ENCODE data around the gene ERBB4. TPM values are rescaled to one million over a fixed set of nuclear protein-coding genes. Genes with fewer than 3 reads are reported as not detected.

Gene ERBB4
- total and polyA plus RNA-seq, 10 of the 15 experiments (the other 5 are each of a cell fraction or from before 2014, with no cell fraction given): under 0.01 to 0.23 (median 0.01) TPM; not detected in 4

- no peak overlapping the region for H3K4me3 ChIP-seq
- SMC1A ChIA-PET (ENCODE audit: uncharacterized antibody, unreplicated experiment): no interaction called here
- FAIRE-seq: no peak
Measured at GRCh38 chr2:212223696-212224095, 314.9 kb downstream of the ERBB4 start.

More at GRCh38 chr2:212223696-212224095, 314.9 kb downstream of the ERBB4 start:
- DNase-seq (ENCODE audit: low read depth, low spot score) (no peak), ATAC-seq (no peak)
- BruUV-seq (replicated peaks): no TSS peak
- no peak overlapping the region for H2AFZ ChIP-seq (ENCODE audit: control insufficient read depth, low read depth, low read length)
- no peaks in the 10 kb centered on the region for H3K4me1 ChIP-seq (ENCODE audit: control insufficient read depth, insufficient read depth, low read length)
- H3K4me2 ChIP-seq (ENCODE audit: control insufficient read depth, insufficient read depth): no peak overlapping the region
- H4K20me1 ChIP-seq (ENCODE audit: control insufficient read depth, insufficient read depth): no peaks in the 10 kb centered on the region
- H3K9ac ChIP-seq (ENCODE audit: control insufficient read depth, insufficient read depth, low read length): no peak overlapping the region
- CTCF ChIA-PET: interaction anchor here (0.6 kb wide), 1 partner anchor 46 kb away, joined by 3 read pairs; no protein-coding TSS in a partner anchor
- in situ Hi-C loops (cut with MboI) (no loop called here), intact Hi-C loops (cut with micrococcal nuclease; ENCODE audit: unreplicated experiment) (no loop called here)
- no peak overlapping the region for H3K27ac ChIP-seq (ENCODE audit: control insufficient read depth, insufficient read depth)
- no peaks in the 10 kb centered on the region for H3K9me3 ChIP-seq (replicated peaks; ENCODE audit: control insufficient read depth, insufficient read depth, low read length)
- no peaks in the 10 kb centered on the region for H3K79me2 ChIP-seq (ENCODE audit: control insufficient read depth, insufficient read depth, low read length)
- TF ChIP-seq RUNX3 (IDR thresholded peaks at IDR 0.05; ENCODE audit: low read length) (no peak), PAX5 (IDR thresholded peaks at IDR 0.05; ENCODE audit: borderline replicate concordance, low read depth, low read length) (no peak), SREBF1 (IDR thresholded peaks at IDR 0.05; ENCODE audit: low read length) (no peak), CHD4 (IDR thresholded peaks at IDR 0.05) (no peak), ATF2 (IDR thresholded peaks at IDR 0.05; ENCODE audit: low read length) (no peak), ZBED1 (IDR thresholded peaks at IDR 0.05; ENCODE audit: borderline replicate concordance) (no peak), TCF3 (IDR thresholded peaks at IDR 0.05; ENCODE audit: borderline replicate concordance, insufficient read depth, low read depth, low read length) (no peak), LARP7 (IDR thresholded peaks at IDR 0.05) (no peak), SUPT20H (IDR thresholded peaks at IDR 0.05; ENCODE audit: borderline replicate concordance, control insufficient read depth, low read depth, low read length) (no peak), ZNF592 (IDR thresholded peaks at IDR 0.05) (no peak), NBN (IDR thresholded peaks at IDR 0.05) (no peak)
- WGBS (ENCODE audit: insufficient coverage, insufficient replicate concordance, low lambda C conversion rate, missing lambda C conversion rate): 41% methylated on average over 2 of the region's 2 CpGs
- no peaks in the 10 kb centered on the region for H3K27me3 ChIP-seq (replicated peaks in 1 of 2; ENCODE audit: control insufficient read depth in 2 of 2, insufficient read depth in 2 of 2, low read length in 1 of 2)
- RAD21 ChIA-PET (ENCODE audit: unreplicated experiment): no interaction called here
- POLR2A ChIA-PET: no interaction called here
- H3K36me3 ChIP-seq (ENCODE audit: control insufficient read depth in 2 of 2, insufficient read depth in 2 of 2, low read length in 1 of 2): no peaks in the 10 kb centered on the region
